DND-41 (cell line): Measurements from ENCODE around the gene ZDHHC1.

ENCODE experiments used
- ATAC-seq: fragments of 200-7000 bp; cut with Tn5 transposase; 3 replicates; pipeline ENCODE4 v1.9.1; 2021; ENCODE audit warnings: low read depth; ENCODE audit not compliant: insufficient read depth
- DNase-seq: peaks from one replicate; pipeline ENCODE4 v3.0.0-alpha.2; 2020
- H2AFZ ChIP-seq: 2 replicates; pipeline ENCODE4 v1.6.0; 2012; ENCODE audit warnings: low read depth, low read length
- H3K27ac ChIP-seq: 2 replicates; pipeline ENCODE4 v1.5.1; 2012; ENCODE audit warnings: low read length, inconsistent platforms
- H3K27me3 ChIP-seq: fragments of 200-600 bp; sonication (generic); 2 replicates; pipeline ENCODE4 v1.6.0; 2012; ENCODE audit warnings: low read length, mild to moderate bottlenecking, inconsistent platforms; ENCODE audit not compliant: insufficient read depth, poor library complexity
- H3K36me3 ChIP-seq: 2 replicates; pipeline ENCODE4 v1.5.1; 2012; ENCODE audit warnings: low read length, inconsistent platforms; ENCODE audit not compliant: insufficient read depth
- H3K4me1 ChIP-seq: 2 replicates; pipeline ENCODE4 v1.5.1; 2012; ENCODE audit warnings: mild to moderate bottlenecking, low read length; ENCODE audit not compliant: insufficient read depth
- H3K4me2 ChIP-seq: 2 replicates; pipeline ENCODE4 v1.6.0; 2012; ENCODE audit warnings: mild to moderate bottlenecking, moderate library complexity, low read length, inconsistent platforms; ENCODE audit not compliant: insufficient read depth
- H3K4me3 ChIP-seq, 2 experiments: fragments of 200-600 bp in 1 of 2; shearing (Covaris generic) in 1 of 2; 2 replicates each; pipeline ENCODE4 v1.5.1; 2012 to 2016; ENCODE audit warnings: inconsistent platforms in 2 of 2, low read length in 2 of 2, mild to moderate bottlenecking in 2 of 2, low read depth in 1 of 2, moderate library complexity in 1 of 2
- H3K79me2 ChIP-seq: 2 replicates; pipeline ENCODE4 v1.6.0; 2012; ENCODE audit warnings: low read length, inconsistent platforms; ENCODE audit not compliant: insufficient read depth
- H3K9ac ChIP-seq: 2 replicates; pipeline ENCODE4 v1.6.0; 2012; ENCODE audit warnings: low read depth, mild to moderate bottlenecking, inconsistent platforms, low read length, moderate library complexity
- H3K9me3 ChIP-seq: 2 replicates; pipeline ENCODE4 v1.5.1; 2012; ENCODE audit warnings: low read length, moderate library complexity, mild to moderate bottlenecking, inconsistent platforms; ENCODE audit not compliant: insufficient read depth, severe bottlenecking
- H4K20me1 ChIP-seq: 2 replicates; pipeline ENCODE4 v1.6.0; 2012; ENCODE audit warnings: low read length; ENCODE audit not compliant: insufficient read depth
- EZH2 ChIP-seq: IDR thresholded peaks from 3 replicates; pipeline ENCODE4 v1.6.1; 2012; ENCODE audit warnings: borderline replicate concordance, low read depth, mild to moderate bottlenecking, moderate library complexity, low read length, inconsistent platforms; ENCODE audit not compliant: severe bottlenecking
- TF ChIP-seq, protein P1 (sequence below): IDR thresholded peaks from 2 replicates; pipeline ENCODE4 v1.5.1; 2012; ENCODE audit warnings: borderline replicate concordance, low read length, moderate library complexity, mild to moderate bottlenecking; ENCODE audit not compliant: poor library complexity, severe bottlenecking; ENCODE audit errors: extremely low read depth

Gene ZDHHC1

DNA sequence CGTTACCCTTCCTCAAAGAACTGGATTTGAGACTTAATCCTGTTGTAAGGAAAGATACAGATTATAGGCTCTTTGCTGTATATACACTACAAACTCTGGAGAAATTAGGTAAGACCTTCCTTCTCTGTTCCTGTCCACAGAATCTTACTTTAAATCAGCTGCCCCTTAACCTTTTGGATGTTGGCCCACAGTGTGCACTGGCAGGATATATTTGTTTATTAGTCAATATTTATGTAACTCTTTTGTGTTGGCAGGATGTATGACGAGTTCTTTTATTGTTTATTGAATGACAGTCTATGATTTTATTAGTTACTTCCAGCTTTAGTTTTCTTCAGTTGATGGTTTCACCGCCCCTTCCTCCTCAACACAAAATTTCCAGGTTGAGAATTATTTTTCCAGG lies 69.9 kb downstream of the ZDHHC1 start:
- H3K27me3 ChIP-seq = no peaks in the 10 kb centered on the region
- TF ChIP-seq EZH2 = no peak
- TF ChIP-seq, protein P1, sequence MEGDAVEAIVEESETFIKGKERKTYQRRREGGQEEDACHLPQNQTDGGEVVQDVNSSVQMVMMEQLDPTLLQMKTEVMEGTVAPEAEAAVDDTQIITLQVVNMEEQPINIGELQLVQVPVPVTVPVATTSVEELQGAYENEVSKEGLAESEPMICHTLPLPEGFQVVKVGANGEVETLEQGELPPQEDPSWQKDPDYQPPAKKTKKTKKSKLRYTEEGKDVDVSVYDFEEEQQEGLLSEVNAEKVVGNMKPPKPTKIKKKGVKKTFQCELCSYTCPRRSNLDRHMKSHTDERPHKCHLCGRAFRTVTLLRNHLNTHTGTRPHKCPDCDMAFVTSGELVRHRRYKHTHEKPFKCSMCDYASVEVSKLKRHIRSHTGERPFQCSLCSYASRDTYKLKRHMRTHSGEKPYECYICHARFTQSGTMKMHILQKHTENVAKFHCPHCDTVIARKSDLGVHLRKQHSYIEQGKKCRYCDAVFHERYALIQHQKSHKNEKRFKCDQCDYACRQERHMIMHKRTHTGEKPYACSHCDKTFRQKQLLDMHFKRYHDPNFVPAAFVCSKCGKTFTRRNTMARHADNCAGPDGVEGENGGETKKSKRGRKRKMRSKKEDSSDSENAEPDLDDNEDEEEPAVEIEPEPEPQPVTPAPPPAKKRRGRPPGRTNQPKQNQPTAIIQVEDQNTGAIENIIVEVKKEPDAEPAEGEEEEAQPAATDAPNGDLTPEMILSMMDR = no peak
- no peak overlapping the region for H2AFZ ChIP-seq
- no peak for ATAC-seq
- no peaks in the 10 kb centered on the region for H3K9me3 ChIP-seq
- no peak overlapping the region for H3K4me3 ChIP-seq
- no peak overlapping the region for H3K4me2 ChIP-seq
- no peak overlapping the region for H3K27ac ChIP-seq
- H4K20me1 ChIP-seq = no peaks in the 10 kb centered on the region
- no peaks in the 10 kb centered on the region for H3K4me1 ChIP-seq
- DNase-seq = no peak
- no peak overlapping the region for H3K9ac ChIP-seq
- H3K36me3 ChIP-seq = no peaks in the 10 kb centered on the region
- no peaks in the 10 kb centered on the region for H3K79me2 ChIP-seq

DNA sequence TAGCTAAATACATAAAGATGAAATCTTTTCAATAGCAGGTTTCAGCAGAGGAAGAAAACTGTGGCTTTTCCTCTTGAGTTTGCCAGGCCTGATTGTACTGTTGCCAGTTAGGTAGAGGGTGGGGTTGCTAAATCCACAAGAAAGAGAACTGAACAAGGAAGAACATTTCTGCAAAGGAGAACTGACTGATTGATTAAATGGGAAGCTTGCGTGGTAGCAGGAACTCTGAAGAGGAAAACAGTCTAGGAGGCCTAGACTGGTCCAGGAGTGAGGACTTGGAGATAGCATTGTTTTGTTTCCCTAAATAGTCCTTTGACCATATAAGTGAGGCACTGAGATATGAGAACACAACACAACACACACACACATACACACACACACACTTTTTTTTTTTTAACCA lies 70.9 kb downstream of the ZDHHC1 start:
- Histone ChIP-seq H3K4me1 (no peaks in the 10 kb centered on the region), H3K4me3 (no peak overlapping the region), H4K20me1 (no peaks in the 10 kb centered on the region), H3K36me3 (no peaks in the 10 kb centered on the region), H3K27me3 (no peaks in the 10 kb centered on the region), H2AFZ (no peak overlapping the region), H3K9ac (no peak overlapping the region), H3K27ac (no peak overlapping the region), H3K79me2 (no peaks in the 10 kb centered on the region), H3K4me2 (no peak overlapping the region), H3K9me3 (no peaks in the 10 kb centered on the region)
- DNase-seq = no peak
- TF ChIP-seq, protein P1 = no peak
- no peak for TF ChIP-seq EZH2
- no peak for ATAC-seq
